ENCODE measurements around the gene TMED10. TPM values are rescaled to one million over a fixed set of nuclear protein-coding genes. Genes with fewer than 3 reads are reported as not detected.
A peak's percentile ranks its signal among the peaks of the same experiment; 100 is the strongest.

Gene TMED10
- total RNA-seq, result 281 TPM

DNA sequence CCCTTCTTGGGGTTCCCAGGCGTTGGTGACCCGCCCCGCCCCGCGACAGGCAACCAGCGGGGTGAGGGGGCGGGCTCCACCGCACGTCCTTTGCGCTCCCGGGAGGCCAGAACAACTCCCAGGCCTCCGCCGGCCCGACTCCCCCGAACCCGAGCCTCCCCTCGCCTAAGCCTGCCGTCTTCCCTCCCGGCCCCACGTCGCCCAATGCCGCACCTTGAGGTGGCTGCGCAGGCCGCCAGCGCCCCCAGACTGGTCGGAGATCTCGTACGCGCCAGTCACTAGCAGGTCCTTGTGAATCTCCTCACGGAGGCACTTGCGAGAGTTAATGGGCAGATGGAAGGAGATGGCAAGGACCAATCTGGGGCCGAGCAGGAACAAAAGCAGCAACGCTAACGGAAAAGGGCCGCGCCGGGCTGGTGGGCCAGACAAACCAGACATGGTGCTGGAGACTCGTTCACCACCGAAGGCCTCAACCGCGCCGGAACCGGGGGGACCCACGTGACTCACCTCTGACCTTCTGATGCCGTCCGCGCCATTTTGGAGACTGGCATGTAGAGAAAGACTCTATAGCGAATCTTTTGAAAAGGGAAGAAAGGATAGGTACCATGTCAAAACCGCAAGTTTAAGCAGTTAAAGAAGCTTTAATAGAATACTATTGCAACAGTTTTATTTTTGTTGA lies at the start of gene TMED10:
TMED10 (minus strand) TSS at position 471 of the 679 bp plus-strand sequence; CDS start at position 438, 33 bp downstream.
- peak; percentile 87 to 95 (median 92) for DNase-seq (ENCODE audit: low read depth in 2 of 3, low spot score in 2 of 3)

DNA sequence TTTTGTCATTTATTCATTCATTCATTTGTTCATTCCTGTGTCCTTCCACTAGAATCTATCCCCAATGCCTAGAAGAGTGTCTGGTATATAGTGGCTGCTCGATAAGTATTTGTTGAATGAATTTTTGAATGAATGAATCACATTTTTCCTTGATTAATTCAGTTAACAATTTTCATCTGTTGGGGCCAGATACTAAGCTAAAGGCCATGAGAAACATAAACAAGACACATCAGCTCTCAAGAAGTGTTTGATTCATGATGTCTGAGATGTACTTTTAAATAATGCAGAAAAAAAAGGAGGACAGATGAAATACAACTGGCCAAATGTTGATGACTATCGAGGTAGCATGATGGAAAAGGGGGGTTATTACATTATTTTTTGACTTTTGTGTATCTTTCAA lies 48.1 kb upstream of the TMED10 start:
- no peak for DNase-seq (ENCODE audit: low read depth in 2 of 3, low spot score in 2 of 3)

DNA sequence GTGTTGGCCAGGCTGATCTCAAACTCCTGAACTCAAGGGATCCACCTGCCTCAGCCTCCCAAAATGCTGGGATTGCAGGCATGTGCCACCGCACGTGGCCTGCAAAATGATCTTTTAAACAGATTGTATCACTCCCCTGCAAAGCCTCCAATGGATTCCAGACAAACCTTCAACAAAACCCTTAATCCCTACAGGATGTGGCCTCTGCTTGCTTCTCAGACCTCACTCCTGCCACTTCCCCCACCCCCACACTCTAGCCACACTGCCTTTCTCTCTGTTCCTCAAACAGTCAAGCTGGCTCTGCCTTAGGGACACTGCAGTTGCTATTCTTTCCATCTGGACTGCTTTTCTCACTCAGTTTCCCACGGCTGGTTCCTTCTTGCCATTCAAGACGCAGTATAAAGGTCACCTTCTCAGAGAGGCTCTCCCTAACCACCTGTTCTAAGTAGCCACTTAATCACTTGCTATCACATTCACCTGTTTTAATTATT lies 47.3 kb upstream of the TMED10 start:
- peak in 1 of 3 donors; percentile 32 for DNase-seq (ENCODE audit: low read depth in 2 of 3, low spot score in 2 of 3)

DNA sequence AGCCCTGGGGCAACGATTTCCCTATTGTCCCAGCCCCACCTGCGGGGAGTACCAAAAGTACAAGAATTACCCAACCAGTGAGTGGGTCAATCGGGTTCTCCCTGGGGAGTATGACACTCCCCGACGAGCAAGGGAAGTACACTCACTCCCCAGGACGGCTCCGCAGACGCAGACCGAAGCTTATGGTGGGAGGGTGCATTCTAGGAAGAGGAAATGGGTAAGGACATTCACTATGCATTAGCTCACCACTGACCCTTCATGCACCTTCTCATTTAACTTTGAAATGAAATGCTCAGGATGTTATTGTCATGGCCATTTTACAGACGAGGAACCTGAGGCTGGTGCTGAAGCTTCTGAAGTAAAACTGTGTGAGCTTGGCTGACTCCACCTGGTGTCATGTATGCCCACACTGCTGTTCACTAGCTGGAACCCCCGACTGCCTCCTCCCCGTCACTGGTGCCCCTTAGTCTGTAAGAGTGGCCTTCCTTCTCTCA lies 45.8 kb upstream of the TMED10 start:
- DNase-seq (ENCODE audit: low read depth in 2 of 3, low spot score in 2 of 3), result no peak

DNA sequence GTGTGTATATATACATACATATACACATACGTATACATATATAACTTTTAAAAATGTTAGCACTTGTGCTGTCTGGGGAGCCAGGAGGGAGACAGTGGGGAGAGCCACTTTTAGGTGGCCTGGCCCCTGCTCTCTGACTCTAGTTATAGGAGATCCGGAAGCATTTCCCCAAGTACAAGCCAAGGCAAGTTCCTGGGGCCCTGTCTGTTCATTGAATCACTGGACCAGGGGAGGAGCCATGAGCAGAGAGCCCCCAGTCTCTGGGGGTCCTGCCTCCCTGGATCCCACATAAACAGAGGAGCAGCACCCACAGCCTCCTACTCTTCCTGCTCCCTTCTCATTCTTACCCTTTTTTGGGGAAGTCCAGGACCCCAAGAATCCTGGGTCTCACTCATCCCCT lies 45.4 kb upstream of the TMED10 start:
- no peak for DNase-seq (ENCODE audit: low read depth in 2 of 3, low spot score in 2 of 3)

DNA sequence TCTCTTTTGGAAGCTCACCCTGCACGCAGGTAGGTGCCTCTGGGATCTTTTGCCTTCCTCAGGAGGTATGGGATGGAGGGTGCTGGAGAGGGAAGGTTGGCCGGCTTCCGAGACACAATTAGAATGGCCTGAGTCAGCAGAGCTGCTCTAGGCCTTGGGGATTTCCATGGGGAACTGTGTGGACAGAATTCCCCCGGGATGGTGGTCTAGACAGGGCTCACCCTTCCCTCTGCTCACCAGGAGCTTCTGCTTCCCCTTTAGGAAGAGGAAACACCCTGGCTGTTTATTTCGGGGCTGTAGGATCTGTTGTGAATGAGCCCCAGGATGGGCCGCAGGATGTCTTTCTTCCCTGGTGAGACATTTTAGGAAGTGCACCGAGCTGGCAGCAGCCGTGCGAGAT lies 43.7 kb upstream of the TMED10 start:
- no peak for DNase-seq (ENCODE audit: low read depth in 2 of 3, low spot score in 2 of 3)

DNA sequence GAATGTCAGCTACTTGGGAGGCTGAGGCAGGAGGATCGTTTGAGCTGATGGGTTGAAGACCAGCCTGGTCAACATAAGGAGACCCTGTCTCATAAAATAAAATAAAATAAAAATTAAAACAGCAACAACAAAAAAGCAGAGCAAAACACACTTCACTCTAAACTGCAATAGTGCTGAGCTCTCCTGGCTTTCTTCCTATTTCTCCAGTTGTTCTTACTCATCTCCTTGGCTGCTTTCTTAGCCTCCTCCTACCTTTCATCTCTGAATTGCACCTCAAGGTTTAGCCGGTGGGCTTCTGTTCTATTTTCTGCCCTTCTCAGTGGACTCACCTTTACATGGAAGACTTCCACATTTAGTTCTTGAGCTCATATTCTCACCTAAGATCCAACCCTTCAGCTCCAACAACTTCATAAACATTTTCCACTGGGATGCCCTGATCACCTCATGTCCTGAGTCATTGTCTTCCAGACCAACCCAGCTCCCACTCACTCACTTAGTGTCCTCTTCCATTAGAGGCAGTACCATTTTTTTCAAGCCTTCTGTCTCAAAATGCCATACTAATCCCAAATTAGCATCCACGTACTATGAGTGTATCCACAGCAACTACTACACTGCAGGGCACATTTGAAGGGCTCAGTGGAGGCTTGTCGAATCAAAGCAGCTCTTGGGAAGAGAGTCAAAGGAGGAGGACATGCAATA lies 41.2 kb upstream of the TMED10 start:
- DNase-seq (ENCODE audit: low read depth in 2 of 3, low spot score in 2 of 3), result no peak

DNA sequence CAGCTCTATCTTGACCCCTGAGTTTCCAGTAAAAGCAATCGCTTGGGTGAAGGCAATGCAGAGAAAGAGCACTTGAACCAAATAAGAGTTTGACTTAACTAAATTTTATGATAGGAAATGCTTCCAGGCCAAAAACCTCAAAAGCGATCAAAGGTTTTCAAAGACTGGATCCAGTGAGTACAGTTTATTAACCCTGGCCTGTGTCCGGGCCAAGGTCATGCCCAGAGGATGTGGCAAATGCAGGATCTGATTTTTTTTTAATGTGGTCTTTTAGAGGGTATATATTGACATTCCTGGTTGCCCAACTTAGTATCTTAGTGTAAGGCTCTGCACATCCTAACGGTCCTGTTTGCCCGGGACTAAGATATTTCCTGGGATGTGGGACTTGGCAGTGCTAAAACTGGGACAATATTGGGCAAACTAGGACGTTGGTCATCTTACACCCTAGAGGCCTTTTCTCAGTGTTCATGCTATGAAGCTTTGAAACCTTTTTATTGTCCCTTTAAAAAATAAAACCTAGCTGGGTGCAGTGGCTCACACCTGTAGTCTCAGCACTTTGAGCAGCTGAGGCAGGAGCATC lies 40.1 kb upstream of the TMED10 start:
- no peak for DNase-seq (ENCODE audit: low read depth in 2 of 3, low spot score in 2 of 3)

DNA sequence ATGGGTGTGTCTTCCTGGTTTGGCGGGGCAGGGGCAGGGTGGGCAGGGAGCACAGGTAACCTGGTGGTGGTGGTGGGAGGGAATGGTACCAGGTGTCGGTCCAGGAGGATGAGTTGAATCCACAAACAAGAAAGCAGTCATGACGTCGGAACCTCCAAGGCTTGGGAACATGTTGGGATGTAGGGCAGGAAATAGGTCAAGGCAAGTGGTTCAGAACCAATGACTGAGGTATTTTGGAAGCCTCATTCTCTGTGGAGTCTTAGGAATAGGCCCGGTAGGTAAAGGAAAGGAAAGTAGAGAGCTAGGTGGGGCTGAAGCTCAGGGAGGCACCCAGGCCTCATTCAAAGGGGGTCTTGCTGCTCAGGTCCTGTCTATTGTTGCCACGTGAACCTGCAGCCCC lies 39.1 kb upstream of the TMED10 start:
- DNase-seq (ENCODE audit: low read depth in 2 of 3, low spot score in 2 of 3), result no peak

DNA sequence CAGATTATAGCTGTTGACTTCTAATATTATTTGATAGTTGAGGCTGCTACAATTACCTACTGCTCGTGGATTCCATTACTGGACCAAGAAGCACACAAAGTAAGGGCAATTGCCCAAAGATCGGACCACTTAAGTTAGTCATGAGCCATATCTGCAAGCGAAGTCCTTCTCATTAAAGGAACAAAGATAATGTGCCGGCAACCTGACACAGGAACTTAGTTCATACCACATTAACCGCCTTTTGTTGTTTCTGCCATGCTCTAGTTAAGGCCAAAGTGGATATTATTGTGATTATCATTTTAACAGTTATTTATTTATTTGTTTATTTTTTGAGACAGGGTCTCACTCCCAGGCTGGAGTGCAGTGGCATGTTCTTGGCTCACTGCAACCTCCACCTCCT lies 38.1 kb upstream of the TMED10 start:
- DNase-seq (ENCODE audit: low read depth in 2 of 3, low spot score in 2 of 3), result no peak

DNA sequence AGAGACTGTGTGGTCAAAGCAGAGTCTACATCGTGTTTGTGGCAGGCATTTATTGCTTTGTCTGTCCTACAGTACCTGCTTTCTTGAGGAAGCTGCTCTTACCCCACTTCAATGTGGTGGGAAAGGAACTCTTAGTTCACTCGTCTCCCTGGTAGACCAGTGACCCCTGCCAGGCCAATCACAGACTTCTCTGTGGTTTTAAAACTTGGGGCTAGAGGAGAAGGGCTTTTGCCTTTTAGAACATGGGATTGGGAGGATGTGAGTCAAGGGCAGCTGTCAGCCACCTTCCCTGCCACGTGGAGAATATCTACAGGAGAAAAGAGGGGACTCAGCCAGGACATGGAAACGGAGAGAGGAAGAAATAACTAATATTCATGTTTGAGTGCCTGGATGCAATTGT lies 36.8 kb upstream of the TMED10 start:
- DNase-seq (ENCODE audit: low read depth in 2 of 3, low spot score in 2 of 3), result no peak

DNA sequence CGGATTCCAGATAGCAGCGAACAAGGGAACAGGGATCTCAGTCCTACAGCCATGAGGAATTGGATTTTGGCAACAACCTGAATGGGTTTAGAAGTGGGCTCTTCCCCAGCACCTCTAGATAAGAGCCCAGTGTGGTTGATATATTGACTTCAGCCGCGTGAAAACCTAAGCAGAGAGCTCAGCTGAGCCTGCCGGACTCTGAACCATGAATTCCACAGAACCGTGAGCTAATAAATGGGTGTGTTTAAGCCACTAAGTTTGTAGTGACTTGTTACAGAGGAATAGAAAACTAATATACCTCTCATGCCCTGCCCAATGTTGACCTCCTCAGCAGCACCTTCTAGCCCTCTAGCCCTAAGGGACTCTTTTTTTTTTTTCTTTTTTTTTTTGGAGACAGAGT lies 32.4 kb upstream of the TMED10 start:
- DNase-seq (ENCODE audit: low read depth in 2 of 3, low spot score in 2 of 3), result no peak

DNA sequence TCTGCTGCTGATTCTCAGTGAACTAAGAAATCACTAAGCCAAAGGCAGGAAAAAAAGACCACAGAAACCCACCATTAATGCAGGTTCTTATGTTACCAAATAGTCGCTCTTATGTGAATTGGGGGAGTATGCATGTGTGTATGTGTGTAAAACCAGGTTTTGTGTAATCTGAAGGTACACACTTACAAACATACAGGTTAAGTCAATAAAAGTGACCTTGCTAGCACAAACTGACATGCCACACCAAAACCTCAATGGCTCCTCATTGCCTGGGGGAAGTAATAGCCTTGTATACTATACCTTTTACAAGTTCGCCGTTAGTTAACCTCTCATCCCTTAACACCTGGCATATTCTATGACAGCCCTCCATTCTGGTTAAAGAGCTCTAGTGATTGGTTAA lies 29.8 kb upstream of the TMED10 start:
- no peak for DNase-seq (ENCODE audit: low read depth in 2 of 3, low spot score in 2 of 3)

DNA sequence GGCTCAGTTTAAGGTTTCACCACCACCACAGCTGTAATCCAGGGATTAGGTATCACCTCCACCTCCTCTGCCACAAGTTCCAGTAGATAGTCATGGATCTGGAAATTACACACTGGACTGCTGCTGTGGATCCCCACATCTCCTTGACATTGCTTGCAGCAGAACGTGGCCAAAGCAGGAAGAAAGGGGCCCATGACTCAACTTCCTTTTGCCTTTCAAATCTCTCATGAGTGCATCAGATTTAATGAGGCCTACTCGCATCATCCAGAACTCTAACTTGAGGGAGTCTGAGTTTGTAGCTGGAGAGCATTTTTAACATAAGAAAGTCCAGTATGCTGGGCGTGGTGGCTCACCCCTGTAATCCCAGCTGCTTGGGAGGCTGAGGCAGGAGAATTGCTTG lies 29.2 kb upstream of the TMED10 start:
- peak in 1 of 3 donors; percentile 38 for DNase-seq (ENCODE audit: low read depth in 2 of 3, low spot score in 2 of 3)

DNA sequence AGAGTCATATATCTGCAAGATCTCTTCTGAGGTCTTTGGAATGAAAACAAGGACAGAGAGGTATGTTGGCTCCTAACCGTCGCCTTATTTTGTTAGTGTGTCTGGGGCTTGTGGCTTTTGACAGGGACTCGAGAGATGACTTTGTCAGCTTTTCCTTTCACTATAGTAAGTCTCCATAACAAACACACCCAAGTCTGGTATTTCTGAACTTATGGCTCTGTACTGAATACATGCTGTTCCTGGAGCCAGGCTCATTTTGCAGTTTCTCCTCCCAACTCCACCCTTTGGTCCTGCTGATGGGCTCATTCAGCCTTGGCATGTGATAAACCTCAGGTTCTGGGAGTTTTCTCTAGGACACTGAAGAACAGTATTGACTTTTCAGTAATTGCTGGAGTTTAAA lies 27.7 kb upstream of the TMED10 start:
- no peak for DNase-seq (ENCODE audit: low read depth in 2 of 3, low spot score in 2 of 3)

DNA sequence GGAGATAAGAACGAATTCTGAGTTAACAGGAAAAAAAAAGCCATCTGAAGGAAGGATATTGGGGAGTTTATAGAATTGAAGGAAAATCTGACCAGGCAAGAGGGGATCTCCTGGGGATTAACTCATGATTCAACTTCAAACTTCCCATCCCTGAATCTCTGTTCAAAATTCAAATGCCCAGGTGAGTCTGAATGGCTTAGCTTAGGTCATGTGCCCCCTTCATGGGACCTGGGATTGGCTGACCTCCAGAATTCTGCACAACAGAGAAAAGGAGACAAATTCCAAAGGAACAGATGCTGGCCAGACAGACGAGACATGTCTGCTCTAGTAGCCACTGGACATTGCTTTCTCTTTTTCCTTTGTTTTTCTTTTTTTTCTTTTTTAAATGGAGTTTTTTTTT lies 26.2 kb upstream of the TMED10 start:
- no peak for DNase-seq (ENCODE audit: low read depth in 2 of 3, low spot score in 2 of 3)

DNA sequence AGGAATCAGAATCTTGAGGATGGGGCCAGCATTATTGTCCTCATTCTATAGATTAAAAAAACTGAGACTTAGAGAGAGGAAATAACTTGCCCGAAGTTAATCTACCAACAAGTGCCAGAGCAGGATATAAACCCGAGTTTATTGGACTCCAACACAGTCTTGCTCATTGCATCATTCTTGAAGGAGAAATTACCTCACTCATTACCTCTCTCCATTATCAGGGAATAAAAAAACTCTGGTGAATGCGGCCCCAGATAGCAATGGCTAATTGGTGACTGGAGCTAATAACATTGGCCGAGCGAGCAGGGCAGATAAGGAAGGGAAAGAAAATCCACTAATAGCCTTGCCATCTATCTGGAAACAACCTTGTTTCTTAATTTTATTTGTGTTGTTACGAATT lies 24.7 kb upstream of the TMED10 start:
- no peak for DNase-seq (ENCODE audit: low read depth in 2 of 3, low spot score in 2 of 3)

DNA sequence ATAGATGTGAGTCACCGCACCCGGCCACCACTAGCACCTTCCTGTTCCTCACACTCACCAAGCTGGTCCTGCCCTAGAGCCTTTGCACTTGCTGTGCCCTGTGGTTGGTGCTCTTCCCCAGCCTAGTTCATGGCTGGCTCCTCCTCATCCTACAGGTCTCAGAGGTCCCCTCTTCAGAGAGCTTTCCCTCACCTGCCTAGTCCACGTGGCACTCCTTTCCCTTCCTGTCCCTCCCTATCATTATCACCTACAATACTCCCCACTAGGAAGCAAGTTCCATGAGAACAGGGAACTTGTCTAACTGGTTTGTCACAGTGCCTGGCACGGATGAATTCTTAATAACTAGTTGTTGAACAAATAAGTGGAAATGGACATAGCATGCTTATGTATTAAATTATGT lies 24.0 kb upstream of the TMED10 start:
- DNase-seq (ENCODE audit: low read depth in 2 of 3, low spot score in 2 of 3), result no peak

DNA sequence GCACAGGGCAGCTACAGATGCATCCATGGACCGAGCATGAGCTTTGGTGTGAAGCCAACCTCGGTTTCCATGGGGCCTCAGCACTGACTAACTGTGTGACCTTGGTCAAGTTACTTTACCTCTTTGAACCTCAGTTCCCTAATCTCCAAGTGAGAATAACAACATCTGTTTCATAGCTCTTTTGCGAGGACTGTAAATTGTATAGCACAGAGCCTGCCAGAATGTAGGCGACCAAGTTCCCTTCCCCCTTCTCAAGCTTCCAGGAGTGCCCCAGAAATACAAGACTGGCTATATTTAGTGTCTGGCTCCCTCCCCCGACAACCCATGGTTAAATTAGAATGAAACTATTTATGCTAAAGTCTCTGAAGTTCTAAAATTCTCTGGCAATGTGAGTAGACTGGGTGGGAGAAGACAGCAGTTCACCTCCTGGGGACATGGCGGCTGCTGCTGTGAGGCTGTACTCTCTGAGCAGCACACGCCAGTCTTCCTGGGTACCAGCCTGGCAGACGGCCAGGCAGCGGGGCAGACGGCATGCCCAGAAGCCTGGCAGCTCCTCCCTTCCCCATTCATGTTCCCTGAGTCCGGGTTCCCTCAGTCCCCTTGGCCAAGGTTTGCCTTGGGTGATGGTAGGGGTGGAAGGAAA lies 22.0 kb upstream of the TMED10 start:
- DNase-seq (ENCODE audit: low read depth in 2 of 3, low spot score in 2 of 3), result peak in 1 of 3 donors; percentile 22

DNA sequence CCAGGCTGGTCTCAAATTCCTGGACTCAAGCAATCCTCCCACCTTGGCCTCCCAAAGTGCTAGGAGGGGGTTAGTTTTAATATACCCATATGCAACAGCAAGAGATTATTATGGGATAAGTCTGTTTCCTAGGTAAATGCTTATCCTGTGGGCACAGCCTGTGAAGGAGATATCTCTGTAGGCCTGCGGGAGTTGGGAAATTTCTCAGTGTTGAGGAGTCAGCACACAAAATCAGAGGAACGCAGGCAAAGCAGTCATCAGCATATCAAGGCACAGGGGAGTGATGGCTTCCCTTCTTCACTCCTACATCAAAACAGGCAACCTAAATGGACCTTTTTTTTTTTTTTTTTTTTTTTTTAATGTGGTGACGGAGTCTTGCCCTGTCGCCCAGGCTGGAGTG lies 20.9 kb upstream of the TMED10 start:
- no peak for DNase-seq (ENCODE audit: low read depth in 2 of 3, low spot score in 2 of 3)

DNA sequence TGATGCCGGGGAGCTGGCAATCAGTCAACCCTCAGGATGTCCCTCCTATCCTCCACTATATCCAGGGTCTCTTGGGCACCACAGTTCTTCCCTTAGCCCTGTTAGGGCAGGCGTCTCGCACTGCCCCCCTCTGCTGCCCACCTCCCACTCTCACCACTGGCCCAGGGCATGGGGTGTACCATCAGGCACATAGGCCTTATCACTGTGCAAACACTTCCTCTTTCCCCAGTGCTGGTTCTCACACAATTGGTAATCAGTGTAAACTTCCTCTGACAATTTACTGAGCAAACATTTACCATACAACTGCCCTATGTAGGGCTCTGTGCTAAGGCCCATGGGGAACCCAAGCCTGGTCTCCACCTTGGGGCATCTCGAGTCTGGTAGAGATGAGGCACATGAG lies 20.1 kb upstream of the TMED10 start:
- peak in 2 of 3 donors; percentile 66 to 85 for DNase-seq (ENCODE audit: low read depth in 2 of 3, low spot score in 2 of 3)
